H9 (cell line): Measurements from ENCODE around the gene GSG1L. TPM values are rescaled to one million over a fixed set of nuclear protein-coding genes. Genes with fewer than 3 reads are reported as not detected.

Source experiments
- DNase-seq: peaks from one replicate; pipeline ENCODE4 v3.0.0-alpha.2; 2017
- H2AFZ ChIP-seq: one replicate; pipeline ENCODE4 v1.6.1; 2013; ENCODE audit warnings: mild to moderate bottlenecking, low read length, control low read depth, moderate library complexity
- H2AK5ac ChIP-seq: 2 replicates; pipeline ENCODE4 v1.6.1; 2013; ENCODE audit warnings: low read length, control low read depth, mixed read lengths; ENCODE audit not compliant: insufficient read length
- H2BK120ac ChIP-seq: one replicate; pipeline ENCODE4 v1.6.1; 2013; ENCODE audit warnings: low read depth, mild to moderate bottlenecking, low read length, control low read depth, inconsistent platforms; ENCODE audit not compliant: poor library complexity, severe bottlenecking
- H2BK12ac ChIP-seq: 2 replicates; pipeline ENCODE4 v1.6.1; 2013; ENCODE audit warnings: low read length, control low read depth, mixed read lengths, low read depth; ENCODE audit not compliant: insufficient read length
- H2BK15ac ChIP-seq: 2 replicates; pipeline ENCODE4 v1.6.1; 2013; ENCODE audit warnings: low read depth, low read length, control low read depth
- H2BK20ac ChIP-seq: one replicate; pipeline ENCODE4 v1.6.1; 2013; ENCODE audit warnings: low read depth, mild to moderate bottlenecking, low read length, control low read depth, inconsistent platforms; ENCODE audit not compliant: poor library complexity, severe bottlenecking
- H2BK5ac ChIP-seq: 2 replicates; pipeline ENCODE4 v1.6.1; 2013; ENCODE audit warnings: low read length, control low read depth, mixed read lengths; ENCODE audit not compliant: insufficient read length
- H3K14ac ChIP-seq: 2 replicates; pipeline ENCODE4 v1.6.1; 2013; ENCODE audit warnings: low read length, control low read depth; ENCODE audit not compliant: insufficient read depth
- H3K18ac ChIP-seq: 2 replicates; pipeline ENCODE4 v1.6.1; 2013; ENCODE audit warnings: low read depth, mild to moderate bottlenecking, mixed read lengths, low read length, control low read depth; ENCODE audit not compliant: insufficient read length
- H3K23ac ChIP-seq: 2 replicates; pipeline ENCODE4 v1.6.1; 2013; ENCODE audit warnings: low read length, control low read depth, mixed read lengths, low read depth; ENCODE audit not compliant: insufficient read length
- H3K23me2 ChIP-seq: 2 replicates; pipeline ENCODE4 v1.6.1; 2013; ENCODE audit warnings: low read depth, mild to moderate bottlenecking, mixed read lengths, low read length, control low read depth; ENCODE audit not compliant: insufficient read length, poor library complexity, severe bottlenecking
- H3K27ac ChIP-seq: 2 replicates; pipeline ENCODE4 v1.5.1; 2013; ENCODE audit warnings: low read length, control low read depth, mixed read lengths, low read depth; ENCODE audit not compliant: insufficient read length
- H3K27me3 ChIP-seq: 2 replicates; pipeline ENCODE4 v1.6.1; 2013; ENCODE audit warnings: low read length, control low read depth, inconsistent platforms; ENCODE audit not compliant: insufficient read depth
- H3K4ac ChIP-seq: 2 replicates; pipeline ENCODE4 v1.6.1; 2013; ENCODE audit warnings: low read depth, mild to moderate bottlenecking, control low read depth, inconsistent platforms, low read length, moderate library complexity
- H3K4me1 ChIP-seq: 2 replicates; pipeline ENCODE4 v1.6.1; 2013; ENCODE audit warnings: low read length, control low read depth, inconsistent platforms; ENCODE audit not compliant: insufficient read depth
- H3K4me2 ChIP-seq: 2 replicates; pipeline ENCODE4 v1.6.1; 2013; ENCODE audit warnings: low read length, control low read depth, mixed read lengths; ENCODE audit not compliant: insufficient read length, insufficient read depth
- H3K56ac ChIP-seq: 2 replicates; pipeline ENCODE4 v1.6.1; 2013; ENCODE audit warnings: low read depth, mild to moderate bottlenecking, mixed read lengths, low read length, control low read depth; ENCODE audit not compliant: insufficient read length
- H3K79me1 ChIP-seq: 2 replicates; pipeline ENCODE4 v1.6.1; 2013; ENCODE audit warnings: low read depth, mild to moderate bottlenecking, moderate library complexity, low read length, control low read depth, inconsistent platforms; ENCODE audit not compliant: insufficient read depth, poor library complexity, severe bottlenecking
- H3K79me2 ChIP-seq: 2 replicates; pipeline ENCODE4 v1.6.1; 2013; ENCODE audit warnings: low read length, control low read depth, inconsistent platforms; ENCODE audit not compliant: insufficient read depth
- H3K9ac ChIP-seq: 2 replicates; pipeline ENCODE4 v1.6.1; 2013; ENCODE audit warnings: low read length, control low read depth, mixed read lengths; ENCODE audit not compliant: insufficient read length; ENCODE audit errors: extremely low read depth
- H3K9me3 ChIP-seq: one replicate; pipeline ENCODE4 v1.6.1; 2013; ENCODE audit warnings: low read depth, low read length, inconsistent platforms; ENCODE audit not compliant: control insufficient read depth
- H3T11ph ChIP-seq: one replicate; pipeline ENCODE4 v1.6.1; 2013; ENCODE audit warnings: mild to moderate bottlenecking, low read length, control low read depth, inconsistent platforms
- H4K20me1 ChIP-seq: one replicate; pipeline ENCODE4 v1.6.1; 2013; ENCODE audit not compliant: control insufficient read depth, insufficient read length, insufficient read depth
- H4K5ac ChIP-seq: 2 replicates; pipeline ENCODE4 v1.6.1; 2013; ENCODE audit warnings: low read depth, mild to moderate bottlenecking, mixed read lengths, low read length, control low read depth; ENCODE audit not compliant: insufficient read length
- H4K8ac ChIP-seq: replicated peaks from 2 replicates; pipeline ENCODE4 v1.6.1; 2013; ENCODE audit warnings: low read length, control low read depth, mixed read lengths, low read depth; ENCODE audit not compliant: insufficient read length
- H4K91ac ChIP-seq: 2 replicates; pipeline ENCODE4 v1.6.1; 2013; ENCODE audit warnings: low read depth, mild to moderate bottlenecking, moderate library complexity, mixed read lengths, low read length, control low read depth; ENCODE audit not compliant: insufficient read length
- H3K27ac Mint-ChIP-seq, 3 experiments: 2 replicates in 2 of 3; 3 replicates in 1 of 3; pipeline ENCODE4 v1.8.0; 2020 to 2021; ENCODE audit warnings: mixed read lengths in 3 of 3, mild to moderate bottlenecking in 1 of 3, moderate library complexity in 1 of 3
- H3K27me3 Mint-ChIP-seq: 2 replicates; pipeline ENCODE4 v1.8.0; 2021; ENCODE audit warnings: low read depth, mild to moderate bottlenecking, moderate library complexity, mixed read lengths
- H3K36me3 Mint-ChIP-seq, 3 experiments: 2 replicates in 2 of 3; 3 replicates in 1 of 3; pipeline ENCODE4 v1.8.0; 2020 to 2021; ENCODE audit warnings: low read depth in 3 of 3, mixed read lengths in 3 of 3; ENCODE audit not compliant: insufficient read depth in 1 of 3
- H3K4me1 Mint-ChIP-seq, 2 experiments: 2 replicates each; pipeline ENCODE4 v1.8.0; 2020; ENCODE audit warnings: mixed read lengths in 2 of 2
- H3K4me3 Mint-ChIP-seq, 2 experiments: 2 replicates in 1 of 2; 3 replicates in 1 of 2; pipeline ENCODE4 v1.8.0; 2020 to 2021; ENCODE audit warnings: mild to moderate bottlenecking in 2 of 2, mixed read lengths in 2 of 2, moderate library complexity in 1 of 2
- H3K9me3 Mint-ChIP-seq, 2 experiments: 2 replicates in 1 of 2; 3 replicates in 1 of 2; pipeline ENCODE4 v1.8.0; 2020; ENCODE audit warnings: mild to moderate bottlenecking in 2 of 2, mixed read lengths in 2 of 2, moderate library complexity in 1 of 2
- whole genome bisulfite sequencing: extraction: QIAGEN DNeasy Blood & Tissue Kit; methylation state at CpG from one replicate; pipeline ENCODE4 v1.1.7; 2013; ENCODE audit warnings: missing lambda C conversion rate, low lambda C conversion rate, mixed read lengths; ENCODE audit not compliant: insufficient read length; ENCODE audit errors: extremely low coverage; 5-methylcytosine and 5-hydroxymethylcytosine counted together
- total RNA-seq: library from RNA; stranded (reverse); gene quantifications from 2 replicates; pipeline ENCODE4 v1.2.1, GENCODE V29; 2021
- TF ChIP-seq, protein P1 (sequence below): fragments of 200-600 bp; sonication (generic); conservative IDR thresholded peaks from 3 replicates; pipeline ENCODE4 v1.8.0; 2021; ENCODE audit warnings: antibody characterized with exemption, mild to moderate bottlenecking

The GSG1L gene
- total RNA-seq, 1 experiment from 2014 or later = 0.35 TPM

DNA sequence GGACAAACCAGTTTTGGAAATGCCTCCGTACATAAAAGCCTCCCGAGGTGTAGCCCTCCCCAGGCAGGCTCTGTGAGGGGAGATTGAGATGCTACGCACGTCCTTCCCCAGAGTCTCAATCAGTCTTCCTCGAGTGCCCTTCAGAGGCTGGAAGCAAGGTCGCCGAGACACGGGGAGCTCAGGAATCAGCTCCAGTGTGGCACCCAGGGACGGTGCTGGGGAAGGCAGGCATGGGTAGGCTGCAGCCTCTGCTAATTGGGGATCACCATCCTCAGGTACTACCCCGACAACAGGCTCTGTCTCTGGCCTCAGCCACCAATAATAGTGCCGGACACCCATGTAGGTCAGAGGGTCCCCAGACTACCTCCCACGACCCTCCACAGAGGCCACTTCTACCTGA lies 28.1 kb upstream of the GSG1L start:
- no peak overlapping the region for H3T11ph ChIP-seq
- H4K8ac ChIP-seq = no peak overlapping the region
- WGBS = no CpG with 5 or more reads among the region's 12 CpGs
- H4K20me1 ChIP-seq = peaks cover 2% of the 10 kb centered on the region
- no peaks in the 10 kb centered on the region; a peak in 1 of 5 replicates for H3K9me3 Mint-ChIP-seq
- no peak overlapping the region for H4K91ac ChIP-seq
- no peaks in the 10 kb centered on the region for H3K79me2 ChIP-seq
- no peak overlapping the region for H2BK120ac ChIP-seq
- no peak overlapping the region for H2BK20ac ChIP-seq
- no peak overlapping the region for H3K14ac ChIP-seq
- no peak overlapping the region for H2AFZ ChIP-seq
- no peak overlapping the region for H2BK15ac ChIP-seq
- no peak overlapping the region for H3K4me3 Mint-ChIP-seq
- H3K23ac ChIP-seq = no peak overlapping the region
- H2BK12ac ChIP-seq = no peak overlapping the region
- H4K5ac ChIP-seq = no peak overlapping the region
- H3K79me1 ChIP-seq = no peaks in the 10 kb centered on the region
- no peaks in the 10 kb centered on the region for H3K27me3 ChIP-seq
- no peaks in the 10 kb centered on the region for H3K9me3 ChIP-seq
- H2BK5ac ChIP-seq = no peak overlapping the region
- H2AK5ac ChIP-seq = no peak overlapping the region
- H3K4me1 Mint-ChIP-seq = peaks cover 29% of the 10 kb centered on the region in 2 experiments
- H3K18ac ChIP-seq = no peak overlapping the region
- no peak overlapping the region for H3K27ac ChIP-seq
- 0 out of 2 replicates have a peak, but pooled peaks cover 9% of the 10 kb centered on the region for H3K4me1 ChIP-seq
- peak overlapping the region in 1 of 3 experiments; percentile 20; a peak in 1 of 7 replicates for H3K27ac Mint-ChIP-seq
- no peak overlapping the region for H3K4ac ChIP-seq
- peaks cover 4% of the 10 kb centered on the region for H3K23me2 ChIP-seq
- no peak for DNase-seq
- H3K27me3 Mint-ChIP-seq = no peaks in the 10 kb centered on the region; the same call in 1 of the 2 replicates
- peaks cover 0 to 7% (median 2%) of the 10 kb centered on the region in 3 experiments; a peak in 3 of 7 replicates for H3K36me3 Mint-ChIP-seq
- H3K56ac ChIP-seq = no peak overlapping the region
- H3K4me2 ChIP-seq = no peak overlapping the region
- TF ChIP-seq, protein P1, sequence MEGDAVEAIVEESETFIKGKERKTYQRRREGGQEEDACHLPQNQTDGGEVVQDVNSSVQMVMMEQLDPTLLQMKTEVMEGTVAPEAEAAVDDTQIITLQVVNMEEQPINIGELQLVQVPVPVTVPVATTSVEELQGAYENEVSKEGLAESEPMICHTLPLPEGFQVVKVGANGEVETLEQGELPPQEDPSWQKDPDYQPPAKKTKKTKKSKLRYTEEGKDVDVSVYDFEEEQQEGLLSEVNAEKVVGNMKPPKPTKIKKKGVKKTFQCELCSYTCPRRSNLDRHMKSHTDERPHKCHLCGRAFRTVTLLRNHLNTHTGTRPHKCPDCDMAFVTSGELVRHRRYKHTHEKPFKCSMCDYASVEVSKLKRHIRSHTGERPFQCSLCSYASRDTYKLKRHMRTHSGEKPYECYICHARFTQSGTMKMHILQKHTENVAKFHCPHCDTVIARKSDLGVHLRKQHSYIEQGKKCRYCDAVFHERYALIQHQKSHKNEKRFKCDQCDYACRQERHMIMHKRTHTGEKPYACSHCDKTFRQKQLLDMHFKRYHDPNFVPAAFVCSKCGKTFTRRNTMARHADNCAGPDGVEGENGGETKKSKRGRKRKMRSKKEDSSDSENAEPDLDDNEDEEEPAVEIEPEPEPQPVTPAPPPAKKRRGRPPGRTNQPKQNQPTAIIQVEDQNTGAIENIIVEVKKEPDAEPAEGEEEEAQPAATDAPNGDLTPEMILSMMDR = no peak
- H3K9ac ChIP-seq = no peak overlapping the region
